ENCODE measurements around the gene XXYLT1. TPM values are rescaled to one million over a fixed set of nuclear protein-coding genes. Genes with fewer than 3 reads are reported as not detected.

XXYLT1 gene
- total RNA-seq, 1 donor from 2014 or later, result 9.8 TPM

DNA sequence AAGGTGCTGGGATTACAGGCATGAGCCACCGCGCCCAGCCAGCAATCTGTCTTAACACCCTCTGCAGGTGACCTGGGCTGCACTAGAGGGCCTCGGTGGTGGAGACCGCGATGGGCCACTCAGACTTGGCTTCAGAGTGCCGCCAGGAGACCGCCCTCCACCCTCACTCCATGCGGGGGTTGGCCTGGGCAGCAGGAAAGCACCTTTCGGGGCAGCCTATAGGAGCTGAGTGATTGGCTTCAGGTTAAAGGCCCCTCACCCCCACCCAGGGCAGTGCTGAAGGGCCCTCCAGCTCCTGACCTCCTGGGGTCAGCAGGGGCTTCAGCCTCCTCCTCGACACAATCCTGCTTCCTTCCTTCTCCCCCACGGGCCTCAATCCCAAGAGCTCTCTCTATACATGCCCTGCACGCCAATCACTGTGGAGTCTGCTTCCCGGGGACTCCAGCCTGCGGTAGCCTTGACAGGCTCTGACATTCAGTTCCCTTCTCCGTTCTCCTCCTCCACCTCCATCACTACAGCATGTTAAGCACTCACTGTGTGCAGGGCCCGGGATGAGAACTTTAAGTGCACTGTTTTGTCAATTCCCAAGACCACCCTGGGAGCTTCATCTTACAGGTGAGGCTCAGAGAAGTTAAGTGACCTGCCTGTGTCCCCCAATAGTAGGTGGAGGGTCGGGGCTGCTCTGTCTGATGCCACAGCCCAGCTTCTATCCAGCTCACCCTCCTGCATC, 225.3 kb downstream of the XXYLT1 start:
- Histone ChIP-seq H3K4me1 (no peaks in the 10 kb centered on the region), H3K4me3 (no peak overlapping the region), H3K36me3 (no peaks in the 10 kb centered on the region), H3K9me3 (no peaks in the 10 kb centered on the region), H3K27ac (no peak overlapping the region), H3K27me3 (no peaks in the 10 kb centered on the region)
- intact Hi-C loops (cut with DNase I), result no loop called here
- DNase-seq (peak; percentile 56), ATAC-seq (no peak)
- TF ChIP-seq, protein P1, sequence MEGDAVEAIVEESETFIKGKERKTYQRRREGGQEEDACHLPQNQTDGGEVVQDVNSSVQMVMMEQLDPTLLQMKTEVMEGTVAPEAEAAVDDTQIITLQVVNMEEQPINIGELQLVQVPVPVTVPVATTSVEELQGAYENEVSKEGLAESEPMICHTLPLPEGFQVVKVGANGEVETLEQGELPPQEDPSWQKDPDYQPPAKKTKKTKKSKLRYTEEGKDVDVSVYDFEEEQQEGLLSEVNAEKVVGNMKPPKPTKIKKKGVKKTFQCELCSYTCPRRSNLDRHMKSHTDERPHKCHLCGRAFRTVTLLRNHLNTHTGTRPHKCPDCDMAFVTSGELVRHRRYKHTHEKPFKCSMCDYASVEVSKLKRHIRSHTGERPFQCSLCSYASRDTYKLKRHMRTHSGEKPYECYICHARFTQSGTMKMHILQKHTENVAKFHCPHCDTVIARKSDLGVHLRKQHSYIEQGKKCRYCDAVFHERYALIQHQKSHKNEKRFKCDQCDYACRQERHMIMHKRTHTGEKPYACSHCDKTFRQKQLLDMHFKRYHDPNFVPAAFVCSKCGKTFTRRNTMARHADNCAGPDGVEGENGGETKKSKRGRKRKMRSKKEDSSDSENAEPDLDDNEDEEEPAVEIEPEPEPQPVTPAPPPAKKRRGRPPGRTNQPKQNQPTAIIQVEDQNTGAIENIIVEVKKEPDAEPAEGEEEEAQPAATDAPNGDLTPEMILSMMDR (IDR thresholded peaks at IDR 0.05), result no peak

DNA sequence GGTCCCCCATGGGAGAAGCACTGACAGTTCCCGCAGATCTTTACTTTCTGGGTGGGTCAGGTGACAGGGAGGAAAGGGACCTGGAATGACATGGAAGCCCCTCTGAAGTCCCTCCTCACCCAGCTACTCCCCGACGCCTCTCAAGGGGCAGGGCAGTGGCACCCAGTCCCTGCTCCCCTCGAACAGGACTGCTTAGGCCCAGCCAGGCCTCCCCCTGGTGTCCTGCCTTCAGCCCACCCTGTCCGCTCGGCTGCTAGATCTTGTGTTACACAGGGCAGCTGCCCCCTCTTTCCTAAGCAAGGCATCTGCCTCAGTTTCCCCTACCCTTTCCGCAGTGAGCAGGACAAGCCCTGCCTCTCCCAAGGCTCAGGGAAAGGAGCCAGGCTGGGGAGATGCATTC, 226.5 kb downstream of the XXYLT1 start:
- H3K27me3 ChIP-seq, result no peaks in the 10 kb centered on the region
- H3K27ac ChIP-seq, result no peak overlapping the region
- peak; percentile 58 for DNase-seq
- H3K4me3 ChIP-seq, result no peak overlapping the region
- no peaks in the 10 kb centered on the region for H3K4me1 ChIP-seq
- no peaks in the 10 kb centered on the region for H3K9me3 ChIP-seq
- TF ChIP-seq, protein P1 (IDR thresholded peaks at IDR 0.05), result no peak
- ATAC-seq, result no peak
- intact Hi-C loops (cut with DNase I), result no loop called here
- H3K36me3 ChIP-seq, result no peaks in the 10 kb centered on the region

DNA sequence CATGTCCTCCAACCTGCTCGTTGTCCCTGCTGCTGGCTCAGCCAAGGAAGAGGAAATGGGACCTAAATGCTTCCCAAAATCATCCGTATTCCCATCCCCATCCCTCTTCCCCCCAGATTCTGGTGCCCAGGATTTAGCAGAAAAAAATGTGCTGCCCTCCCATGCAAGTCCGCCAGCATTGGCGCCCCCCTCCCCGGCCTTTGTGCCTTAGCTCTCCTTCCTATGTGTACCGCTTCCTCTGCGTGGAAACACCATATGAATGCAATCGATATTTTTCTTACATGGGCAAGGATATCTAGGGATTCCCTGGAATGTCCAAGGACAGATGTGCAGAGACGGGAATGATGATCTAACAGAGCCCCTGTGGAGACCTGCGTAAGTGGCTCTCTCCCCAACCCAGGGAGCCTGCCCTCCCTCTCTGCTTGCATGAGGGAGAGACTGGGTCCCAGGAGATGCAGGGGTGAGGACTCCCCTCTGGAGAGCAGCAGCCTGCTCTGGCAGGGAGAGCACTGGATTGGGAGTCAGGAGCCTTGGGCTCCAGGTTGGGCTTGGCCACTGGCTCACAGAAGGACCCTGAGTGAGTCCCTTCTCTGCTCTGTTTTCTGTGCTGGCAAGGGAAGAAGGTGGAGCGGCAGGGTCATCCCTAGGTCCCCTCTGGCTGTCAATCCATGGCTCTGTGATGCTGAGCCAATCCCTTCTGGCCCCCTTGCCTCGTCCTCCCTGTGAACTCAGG, 227.2 kb downstream of the XXYLT1 start:
- H3K36me3 ChIP-seq, result no peaks in the 10 kb centered on the region
- DNase-seq, result peak; percentile 55
- no peak overlapping the region for H3K27ac ChIP-seq
- no peaks in the 10 kb centered on the region for H3K4me1 ChIP-seq
- TF ChIP-seq, protein P1 (IDR thresholded peaks at IDR 0.05), result no peak
- H3K27me3 ChIP-seq, result no peaks in the 10 kb centered on the region
- ATAC-seq, result no peak
- H3K4me3 ChIP-seq, result no peak overlapping the region
- intact Hi-C loops (cut with DNase I), result no loop called here
- H3K9me3 ChIP-seq, result no peaks in the 10 kb centered on the region

DNA sequence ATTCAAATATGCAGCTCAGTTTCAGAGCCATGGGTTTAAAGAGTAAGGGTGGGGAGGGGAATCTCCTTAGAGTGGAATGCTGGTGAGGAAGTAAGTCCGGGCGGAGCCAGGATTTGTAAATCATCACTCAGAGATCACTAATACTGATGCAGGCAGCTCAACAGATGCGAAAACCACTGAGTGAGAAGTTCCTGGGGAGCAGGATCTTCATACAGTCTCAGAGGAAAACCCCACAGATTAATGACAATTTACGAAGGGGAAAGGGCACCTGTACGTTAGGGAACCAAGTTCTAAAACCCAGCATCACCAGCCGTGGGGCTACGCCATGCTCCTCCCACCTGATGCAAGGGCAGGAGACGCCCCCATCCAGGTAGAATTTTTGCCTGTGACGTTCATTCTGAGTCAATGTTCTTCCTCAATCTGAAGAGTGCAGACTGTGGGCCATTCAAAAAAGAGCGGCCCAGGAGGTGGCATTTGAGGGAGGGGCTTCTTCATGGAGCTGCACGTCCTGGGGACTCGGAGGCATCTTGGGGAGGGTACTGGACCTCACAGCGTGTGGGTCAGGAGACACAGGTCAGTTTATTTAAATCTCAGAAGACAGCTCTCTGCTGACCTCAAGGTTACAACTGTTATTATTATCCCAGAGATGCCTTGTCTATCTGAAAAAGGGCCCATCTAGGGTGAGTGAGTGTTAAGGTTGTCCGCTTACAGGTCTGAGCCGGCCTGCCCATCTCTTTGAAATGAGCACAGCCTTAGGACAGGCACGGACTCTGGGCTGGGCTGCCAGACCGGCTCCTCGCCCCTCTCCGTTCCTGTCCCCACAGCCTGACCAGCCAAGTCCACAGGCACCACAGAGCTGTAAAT, 228.0 kb downstream of the XXYLT1 start:
- no peaks in the 10 kb centered on the region for H3K36me3 ChIP-seq
- no peaks in the 10 kb centered on the region for H3K9me3 ChIP-seq
- no peaks in the 10 kb centered on the region for H3K27me3 ChIP-seq
- DNase-seq, result peak; percentile 21
- H3K27ac ChIP-seq, result no peak overlapping the region
- H3K4me1 ChIP-seq, result no peaks in the 10 kb centered on the region
- TF ChIP-seq, protein P1 (IDR thresholded peaks at IDR 0.05), result no peak
- no peak overlapping the region for H3K4me3 ChIP-seq
- intact Hi-C loops (cut with DNase I), result no loop called here
- ATAC-seq, result no peak

DNA sequence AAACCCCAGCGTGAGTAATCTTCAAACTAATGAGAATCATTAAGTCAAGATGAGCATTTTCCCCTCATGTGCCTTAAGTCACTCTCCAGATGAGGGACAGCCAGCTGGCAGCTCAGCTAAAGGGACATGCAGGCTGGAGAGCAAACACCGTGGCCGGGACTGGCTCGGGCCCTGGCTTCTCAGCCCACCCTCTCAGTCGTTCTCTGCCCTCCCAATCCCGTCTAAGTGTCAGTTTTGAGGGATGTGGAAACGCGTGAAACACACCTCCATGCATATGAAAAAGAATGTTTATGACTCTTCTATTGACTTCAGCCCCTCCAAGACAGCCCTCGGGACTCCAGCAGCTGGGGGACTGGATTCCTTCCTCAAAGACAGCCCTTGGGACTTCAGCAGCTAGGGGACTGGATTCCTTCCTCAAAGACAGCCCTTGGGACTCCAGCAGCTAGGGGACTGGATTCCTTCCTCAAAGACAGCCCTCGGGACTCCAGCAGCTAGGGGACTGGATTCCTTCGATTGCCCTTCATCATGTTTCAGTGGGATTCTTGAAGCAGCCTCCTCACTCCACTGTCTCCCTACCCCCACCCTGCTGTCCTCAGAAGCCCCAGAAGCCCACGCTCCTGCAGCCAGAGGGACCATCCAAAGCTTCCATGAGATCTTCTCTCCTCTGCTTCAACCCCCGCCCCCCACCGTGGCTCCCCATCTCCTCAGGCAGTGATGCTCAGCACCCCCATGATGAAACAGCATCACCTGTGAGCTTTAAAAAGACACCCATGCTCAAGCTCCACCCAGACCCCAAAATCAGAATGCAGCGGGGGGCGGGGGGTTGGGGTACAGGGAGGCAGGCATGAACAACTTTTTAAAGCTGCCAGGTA, 228.9 kb downstream of the XXYLT1 start:
- DNase-seq (peak; percentile 27), ATAC-seq (no peak)
- TF ChIP-seq, protein P1 (IDR thresholded peaks at IDR 0.05), result no peak
- Histone ChIP-seq H3K36me3 (no peaks in the 10 kb centered on the region), H3K27me3 (no peaks in the 10 kb centered on the region), H3K4me1 (no peaks in the 10 kb centered on the region), H3K4me3 (no peak overlapping the region), H3K27ac (no peak overlapping the region), H3K9me3 (no peaks in the 10 kb centered on the region)
- intact Hi-C loops (cut with DNase I), result no loop called here
